IPS DF 6.9 (cell line): ENCODE results near the gene LRP5.

Experiments
- DNase-seq: peaks from one replicate; pipeline ENCODE4 v3.0.0-alpha.2; 2013; ENCODE audit warnings: low read depth, low spot score
- H3K27ac ChIP-seq: one replicate; pipeline ENCODE4 v1.5.1; 2013; ENCODE audit warnings: low read length, control low read depth
- H3K27me3 ChIP-seq: 2 replicates; pipeline ENCODE4 v1.6.1; 2013; ENCODE audit warnings: mild to moderate bottlenecking, low read length; ENCODE audit not compliant: control insufficient read depth, insufficient read depth
- H3K36me3 ChIP-seq: 2 replicates; pipeline ENCODE4 v1.6.1; 2013; ENCODE audit warnings: low read length; ENCODE audit not compliant: control insufficient read depth, insufficient read depth
- H3K4me1 ChIP-seq: 2 replicates; pipeline ENCODE4 v1.6.1; 2013; ENCODE audit warnings: low read length; ENCODE audit not compliant: control insufficient read depth, insufficient read depth
- H3K4me3 ChIP-seq: 2 replicates; pipeline ENCODE4 v1.5.1; 2013; ENCODE audit warnings: mild to moderate bottlenecking, low read length
- H3K9me3 ChIP-seq: 2 replicates; pipeline ENCODE4 v1.6.1; 2013; ENCODE audit warnings: low read length, inconsistent platforms; ENCODE audit not compliant: control insufficient read depth, insufficient read depth
- WGBS: extraction: QIAGEN DNeasy Blood & Tissue Kit; methylation state at CpG from one replicate; pipeline ENCODE4 v1.1.7; 2013; ENCODE audit warnings: mixed read lengths, missing lambda C conversion rate; ENCODE audit not compliant: insufficient read length, insufficient coverage; 5-methylcytosine and 5-hydroxymethylcytosine counted together

LRP5 gene

DNA sequence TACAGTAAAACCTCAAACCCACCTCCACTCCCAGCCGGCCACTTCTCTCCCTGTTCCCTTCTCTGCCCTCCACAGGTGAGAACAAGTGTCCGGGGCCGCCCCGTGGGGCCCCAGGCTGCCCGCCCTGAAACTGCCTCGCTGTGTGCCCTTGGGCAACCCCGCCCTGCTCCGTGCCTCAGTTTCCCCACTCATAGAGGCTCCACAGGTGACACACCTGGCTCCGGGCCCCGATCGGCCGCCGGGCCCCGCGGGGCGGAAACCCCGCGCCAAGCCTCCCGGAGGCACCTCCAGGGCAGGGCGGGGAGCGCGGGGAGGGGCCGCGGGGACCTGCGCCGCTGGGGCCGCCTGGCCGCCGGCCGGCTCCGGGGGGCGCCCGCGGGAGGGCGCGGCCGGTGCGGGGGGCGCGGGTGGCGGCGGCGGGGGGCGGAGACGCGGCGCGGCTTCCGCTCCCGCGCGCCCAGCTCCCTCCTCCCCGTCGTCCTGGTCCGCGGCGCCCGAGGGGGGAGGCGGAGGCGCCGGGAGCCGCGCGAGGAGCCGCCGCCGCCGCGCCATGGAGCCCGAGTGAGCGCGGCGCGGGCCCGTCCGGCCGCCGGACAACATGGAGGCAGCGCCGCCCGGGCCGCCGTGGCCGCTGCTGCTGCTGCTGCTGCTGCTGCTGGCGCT, at the start of gene LRP5:
TSS of gene LRP5 (plus strand) at position 475 of the 663 bp plus-strand sequence. CDS start at position 599, 124 bp downstream.
- peaks cover 10% of the 10 kb centered on the region for H3K4me1 ChIP-seq
- no peaks in the 10 kb centered on the region for H3K9me3 ChIP-seq
- no peaks in the 10 kb centered on the region for H3K27me3 ChIP-seq
- WGBS = no CpG with 5 or more reads among the region's 85 CpGs
- H3K27ac ChIP-seq = no peak within 1 kb of the TSS
- peak within 1 kb of the TSS; percentile 60 for H3K4me3 ChIP-seq
- no peaks in the 10 kb centered on the region; the same call in 1 of the 2 replicates for H3K36me3 ChIP-seq
- DNase-seq = no peak

- Histone ChIP-seq H3K27ac (no peak overlapping the region), H3K27me3 (no peaks in the 10 kb centered on the region), H3K4me3 (no peak overlapping the region), H3K4me1 (no peaks in the 10 kb centered on the region), H3K36me3 (peaks cover 30% of the 10 kb centered on the region), H3K9me3 (no peaks in the 10 kb centered on the region)
- no CpG with 5 or more reads among the region's 13 CpGs for WGBS
- no peak for DNase-seq
Measured at GRCh38 chr11:68263444-68264035, 48.9 kb upstream of the LRP5 start.

DNA sequence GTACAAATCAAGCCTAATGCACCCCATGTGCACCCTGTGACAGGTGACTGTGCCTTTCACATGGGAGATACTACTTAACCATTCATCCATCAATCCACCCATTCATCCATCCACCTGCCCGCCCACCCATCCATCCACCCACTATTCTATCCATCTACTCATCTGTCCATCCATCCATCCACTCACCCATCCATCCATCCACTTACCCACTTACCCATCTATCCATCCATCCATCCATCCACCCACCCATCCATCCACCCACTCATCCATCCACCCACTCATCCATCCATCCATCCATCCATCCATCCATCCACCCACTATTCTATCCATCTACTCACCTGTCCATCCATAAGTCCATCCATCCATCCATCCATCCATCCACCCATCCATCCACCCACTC, 48.1 kb upstream of the LRP5 start:
- Histone ChIP-seq H3K27me3 (no peaks in the 10 kb centered on the region), H3K9me3 (no peaks in the 10 kb centered on the region), H3K4me1 (no peaks in the 10 kb centered on the region), H3K27ac (no peak overlapping the region), H3K36me3 (peaks cover 30% of the 10 kb centered on the region), H3K4me3 (no peak overlapping the region)
- no peak for DNase-seq
- no CpG with 5 or more reads among the region's 1 CpG for WGBS

DNA sequence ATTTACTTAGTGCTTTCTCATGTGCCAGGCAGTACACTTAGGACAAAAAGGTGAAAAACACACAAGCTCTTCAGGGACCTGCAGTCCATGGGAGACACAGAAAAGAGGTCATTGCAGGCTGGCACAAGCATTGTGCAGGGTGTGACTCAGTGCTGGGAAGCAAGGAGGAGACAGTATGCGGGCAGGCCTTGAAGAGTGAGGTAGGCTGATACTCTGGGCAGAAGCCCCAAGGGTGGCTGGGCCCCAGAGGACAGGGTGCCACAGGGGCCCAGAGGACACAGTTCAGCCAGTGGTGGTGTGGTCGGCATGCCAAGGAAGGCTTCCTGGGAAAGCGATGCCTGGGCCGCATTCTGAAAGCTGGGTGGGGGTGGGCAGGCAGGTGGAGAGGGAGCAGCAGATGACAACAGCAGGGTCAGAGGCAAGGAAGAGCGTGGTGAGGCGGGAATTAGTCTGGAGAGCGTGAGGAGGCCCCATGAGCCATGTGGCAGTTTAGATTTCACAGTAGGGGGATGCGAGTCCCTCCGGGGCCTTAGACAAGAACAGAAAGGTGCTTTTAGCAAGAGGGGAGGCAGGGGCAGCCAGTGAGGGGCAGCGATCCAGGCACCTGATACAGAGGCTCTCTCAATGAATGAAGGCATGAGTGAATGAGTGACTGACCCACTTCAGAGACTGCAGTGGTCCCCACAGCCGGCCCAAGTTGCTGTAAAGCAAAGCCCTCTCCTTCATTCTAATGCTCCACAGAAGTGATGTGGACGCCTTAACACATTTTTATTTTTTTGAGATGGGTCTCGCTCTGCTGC, 47.5 kb upstream of the LRP5 start:
- no peak for DNase-seq
- Histone ChIP-seq H3K9me3 (no peaks in the 10 kb centered on the region), H3K36me3 (peaks cover 30% of the 10 kb centered on the region), H3K4me3 (no peak overlapping the region), H3K27me3 (no peaks in the 10 kb centered on the region), H3K4me1 (no peaks in the 10 kb centered on the region), H3K27ac (no peak overlapping the region)
- WGBS = no CpG with 5 or more reads among the region's 13 CpGs

GRCh38 chr11:68266121-68266891, 46.1 kb upstream of the LRP5 start:
- DNase-seq = no peak
- WGBS = no CpG with 5 or more reads among the region's 16 CpGs
- no peaks in the 10 kb centered on the region for H3K4me1 ChIP-seq
- no peak overlapping the region for H3K4me3 ChIP-seq
- H3K9me3 ChIP-seq = no peaks in the 10 kb centered on the region
- no peaks in the 10 kb centered on the region for H3K27me3 ChIP-seq
- H3K27ac ChIP-seq = no peak overlapping the region
- peaks cover 30% of the 10 kb centered on the region for H3K36me3 ChIP-seq

DNA sequence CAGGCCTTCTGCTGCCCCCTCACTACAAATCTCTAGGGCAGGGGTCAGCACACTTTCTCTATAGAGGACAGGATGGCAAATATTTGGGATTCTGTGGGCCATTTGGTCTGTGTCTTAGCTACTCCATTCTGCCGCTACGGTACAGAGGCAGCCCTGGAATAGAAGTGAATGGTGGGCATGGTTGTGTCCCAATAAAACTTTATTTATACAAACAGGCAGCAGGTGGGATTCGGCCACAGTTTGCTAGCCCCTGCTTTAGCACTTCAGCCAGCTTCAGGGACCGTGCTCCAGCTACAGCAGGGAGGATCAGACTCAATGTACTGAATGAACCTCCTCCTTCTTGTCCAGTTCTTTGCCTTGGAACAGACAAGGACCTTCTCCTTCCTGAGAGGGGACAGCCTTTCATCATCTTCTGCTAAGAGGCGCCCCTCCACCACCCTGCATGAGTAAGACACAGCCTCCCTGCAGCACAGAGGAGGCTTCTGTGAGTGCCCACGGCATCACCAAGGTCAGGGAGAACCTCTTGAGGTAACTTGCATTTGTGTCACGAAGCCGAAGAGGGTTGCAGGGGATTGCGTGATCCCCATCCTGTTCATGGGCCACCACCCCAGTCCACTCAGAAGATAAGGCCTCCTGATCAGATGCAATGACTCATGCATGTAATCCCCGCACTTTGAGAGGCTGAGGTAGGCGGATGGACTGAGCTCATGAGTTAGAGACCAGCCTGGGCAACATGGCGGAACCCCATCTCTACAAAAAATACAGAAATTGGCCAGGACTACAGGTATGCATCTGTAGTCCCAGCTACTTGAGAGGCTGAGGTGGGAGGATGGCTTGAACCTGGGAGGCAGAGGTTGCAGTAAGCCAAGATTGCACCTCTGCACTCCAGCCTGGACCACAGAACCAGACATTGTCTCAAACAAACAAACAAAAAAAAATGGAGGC, 45.2 kb upstream of the LRP5 start:
- Histone ChIP-seq H3K36me3 (peaks cover 22% of the 10 kb centered on the region), H3K4me1 (no peaks in the 10 kb centered on the region), H3K27ac (no peak overlapping the region), H3K9me3 (no peaks in the 10 kb centered on the region), H3K27me3 (no peaks in the 10 kb centered on the region), H3K4me3 (no peak overlapping the region)
- DNase-seq = no peak
- no CpG with 5 or more reads among the region's 12 CpGs for WGBS

DNA sequence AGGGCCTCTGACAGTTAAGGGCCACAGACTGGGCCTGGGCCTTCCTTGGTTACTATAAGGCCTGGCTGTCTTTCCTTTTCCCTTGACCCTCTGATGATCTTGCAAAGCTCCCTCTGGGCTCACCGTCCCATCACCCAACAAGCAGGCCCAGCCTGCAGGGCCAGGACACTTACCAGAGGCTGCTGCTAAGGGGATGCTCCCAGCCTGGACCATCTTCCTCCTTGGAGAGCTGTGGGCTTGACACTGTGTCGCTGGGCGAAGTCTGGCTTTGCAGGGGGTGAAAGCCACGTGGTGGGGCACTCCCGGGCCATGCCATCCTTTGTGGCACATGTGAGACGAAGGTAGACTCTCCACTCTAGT, 44.5 kb upstream of the LRP5 start:
- no peaks in the 10 kb centered on the region for H3K27me3 ChIP-seq
- no peaks in the 10 kb centered on the region for H3K9me3 ChIP-seq
- WGBS = no CpG with 5 or more reads among the region's 6 CpGs
- no peak overlapping the region for H3K4me3 ChIP-seq
- H3K27ac ChIP-seq = no peak overlapping the region
- no peak for DNase-seq
- no peaks in the 10 kb centered on the region for H3K4me1 ChIP-seq
- H3K36me3 ChIP-seq = peaks cover 18% of the 10 kb centered on the region

GRCh38 chr11:68269414-68270081, 42.8 kb upstream of the LRP5 start:
- no peak overlapping the region for H3K27ac ChIP-seq

GRCh38 chr11:68270196-68271022, 42.0 kb upstream of the LRP5 start:
- no peak overlapping the region for H3K27ac ChIP-seq
- H3K4me3 ChIP-seq = no peak overlapping the region
- WGBS = no CpG with 5 or more reads among the region's 8 CpGs
- no peak for DNase-seq
- no peaks in the 10 kb centered on the region for H3K27me3 ChIP-seq
- H3K9me3 ChIP-seq = no peaks in the 10 kb centered on the region
- no peaks in the 10 kb centered on the region for H3K4me1 ChIP-seq
- peaks cover 14% of the 10 kb centered on the region for H3K36me3 ChIP-seq

More at GRCh38 chr11:68269414-68270081, 42.8 kb upstream of the LRP5 start:
- no peak for DNase-seq
- H3K4me3 ChIP-seq = no peak overlapping the region
- WGBS = no CpG with 5 or more reads among the region's 10 CpGs
- no peaks in the 10 kb centered on the region for H3K4me1 ChIP-seq
- no peaks in the 10 kb centered on the region for H3K9me3 ChIP-seq
- H3K36me3 ChIP-seq = peaks cover 14% of the 10 kb centered on the region
- no peaks in the 10 kb centered on the region for H3K27me3 ChIP-seq
